HEK293 (cell line): ENCODE data around the gene ARPC1B.

Experiments used
- CTCF ChIA-PET: fragments of 350-600 bp; formaldehyde crosslinking; extraction: SDS; loops from one replicate; lab custom pipeline; 2021; ENCODE audit warnings: antibody characterized with exemption; lab: Yijun Ruan, JAX
- POLR2A ChIA-PET: fragments of 300-600 bp; formaldehyde crosslinking; extraction: SDS; loops from one replicate; lab custom pipeline; 2020; ENCODE audit warnings: antibody characterized with exemption, inconsistent platforms; lab: Yijun Ruan, JAX
- H3K27ac ChIP-seq: fragments of 200-500 bp; sonication (Bioruptor generic); 2 replicates; pipeline ENCODE4 v1.5.1; 2014; ENCODE audit warnings: low read depth, low read length, control low read depth, inconsistent platforms; ENCODE audit errors: extremely low read depth
- H3K36me3 ChIP-seq, 2 experiments: fragments of 200-500 bp in 1 of 2; sonication (Bioruptor generic) in 1 of 2; 1 replicate in 1 of 2; 2 replicates in 1 of 2; pipeline ENCODE4 v1.5.1; 2014 to 2017; ENCODE audit warnings: inconsistent platforms in 2 of 2, low read length in 2 of 2; ENCODE audit not compliant: control insufficient read depth in 2 of 2, insufficient read depth in 1 of 2
- H3K4me1 ChIP-seq: fragments of 200-500 bp; sonication (Bioruptor generic); 2 replicates; pipeline ENCODE4 v1.5.1; 2014; ENCODE audit warnings: mild to moderate bottlenecking, low read length, inconsistent platforms; ENCODE audit not compliant: control insufficient read depth, insufficient read depth
- H3K4me3 ChIP-seq: 2 replicates; pipeline ENCODE4 v1.5.1; 2011; ENCODE audit warnings: low read depth, mild to moderate bottlenecking, control low read depth, low read length, moderate library complexity
- H3K9me3 ChIP-seq: fragments of 200-500 bp; sonication (Bioruptor generic); 2 replicates; pipeline ENCODE4 v1.5.1; 2014; ENCODE audit warnings: low read depth, low read length, inconsistent platforms; ENCODE audit not compliant: control insufficient read depth, insufficient read depth
- FEZF1 ChIP-seq: fragments of 450-650 bp; formaldehyde crosslinking; IDR thresholded peaks from 2 replicates; pipeline ENCODE4 v1.5.1; 2016; ENCODE audit warnings: missing biosample characterization, missing genetic modification characterization
- GLI2 ChIP-seq: fragments of 450-650 bp; formaldehyde crosslinking; IDR thresholded peaks from 2 replicates; pipeline ENCODE4; 2017; ENCODE audit warnings: missing biosample characterization, missing genetic modification characterization, low read depth, borderline replicate concordance
- GLI4 ChIP-seq: fragments of 450-650 bp; formaldehyde crosslinking; IDR thresholded peaks from 2 replicates; pipeline ENCODE4 v1.5.1; 2016; ENCODE audit warnings: missing biosample characterization, missing genetic modification characterization
- HOXD13 ChIP-seq: sonication (generic); formaldehyde crosslinking; IDR thresholded peaks from 2 replicates; pipeline ENCODE4 v1.8.0; 2022; ENCODE audit warnings: missing genetic modification reagents, borderline replicate concordance
- KLF10 ChIP-seq: fragments of 450-650 bp; IDR thresholded peaks from 2 replicates; pipeline ENCODE4 v1.5.1; 2018; ENCODE audit warnings: missing biosample characterization, mild to moderate bottlenecking, missing genetic modification characterization
- MZF1 ChIP-seq: fragments of 450-650 bp; formaldehyde crosslinking; IDR thresholded peaks from 2 replicates; pipeline ENCODE4 v1.5.1; 2017; ENCODE audit warnings: missing biosample characterization, missing genetic modification characterization, borderline replicate concordance
- OVOL3 ChIP-seq: fragments of 450-650 bp; formaldehyde crosslinking; IDR thresholded peaks from 2 replicates; pipeline ENCODE4 v1.5.1; 2016; ENCODE audit warnings: missing biosample characterization, missing genetic modification characterization
- SP7 ChIP-seq: fragments of 450-650 bp; formaldehyde crosslinking; IDR thresholded peaks from 2 replicates; pipeline ENCODE4 v1.5.1; 2016; ENCODE audit warnings: missing biosample characterization, missing genetic modification characterization
- YY1 ChIP-seq: fragments of 450-650 bp; formaldehyde crosslinking; IDR thresholded peaks from 2 replicates; pipeline ENCODE4 v1.5.1; 2018; ENCODE audit warnings: missing biosample characterization, missing genetic modification characterization
- ZBTB48 ChIP-seq: fragments of 450-650 bp; formaldehyde crosslinking; IDR thresholded peaks from 2 replicates; pipeline ENCODE4 v1.5.1; 2016; ENCODE audit warnings: missing biosample characterization, missing genetic modification characterization
- ZNF174 ChIP-seq: fragments of 450-650 bp; formaldehyde crosslinking; IDR thresholded peaks from 2 replicates; pipeline ENCODE4 v1.5.0; 2017; ENCODE audit warnings: missing biosample characterization, mild to moderate bottlenecking, missing genetic modification characterization
- ZNF175 ChIP-seq: fragments of 450-650 bp; formaldehyde crosslinking; IDR thresholded peaks from 2 replicates; pipeline ENCODE4 v1.5.1; 2016; ENCODE audit warnings: missing biosample characterization, missing genetic modification characterization
- ZNF239 ChIP-seq: fragments of 450-650 bp; formaldehyde crosslinking; IDR thresholded peaks from 2 replicates; pipeline ENCODE4 v1.5.1; 2016; ENCODE audit warnings: missing biosample characterization, missing genetic modification characterization
- ZNF24 ChIP-seq: fragments of 450-650 bp; formaldehyde crosslinking; IDR thresholded peaks from 2 replicates; pipeline ENCODE4 v1.5.1; 2016; ENCODE audit warnings: missing biosample characterization, missing genetic modification characterization
- ZNF292 ChIP-seq: fragments of 450-650 bp; formaldehyde crosslinking; IDR thresholded peaks from 2 replicates; pipeline ENCODE4 v1.5.1; 2016; ENCODE audit warnings: low read depth, missing biosample characterization, missing genetic modification characterization, borderline replicate concordance
- ZNF324 ChIP-seq: fragments of 450-650 bp; formaldehyde crosslinking; IDR thresholded peaks from 2 replicates; pipeline ENCODE4 v1.5.1; 2016; ENCODE audit warnings: missing biosample characterization, missing genetic modification characterization
- ZNF423 ChIP-seq: fragments of 450-650 bp; formaldehyde crosslinking; IDR thresholded peaks from 2 replicates; pipeline ENCODE4 v1.5.1; 2016; ENCODE audit warnings: missing biosample characterization, missing genetic modification characterization
- ZNF560 ChIP-seq: fragments of 450-650 bp; formaldehyde crosslinking; IDR thresholded peaks from 2 replicates; pipeline ENCODE4 v1.5.1; 2017; ENCODE audit warnings: missing biosample characterization, missing genetic modification characterization, borderline replicate concordance
- ZNF624 ChIP-seq: fragments of 450-650 bp; formaldehyde crosslinking; IDR thresholded peaks from 2 replicates; pipeline ENCODE4 v1.5.1; 2017; ENCODE audit warnings: missing biosample characterization, missing genetic modification characterization
- ZNF677 ChIP-seq: fragments of 450-650 bp; IDR thresholded peaks from 2 replicates; pipeline ENCODE4 v1.5.0; 2018; ENCODE audit warnings: missing biosample characterization, mild to moderate bottlenecking, missing genetic modification characterization, moderate library complexity
- ZNF768 ChIP-seq: fragments of 450-650 bp; formaldehyde crosslinking; IDR thresholded peaks from 2 replicates; pipeline ENCODE4 v1.5.1; 2018; ENCODE audit warnings: missing biosample characterization, mild to moderate bottlenecking, missing genetic modification characterization
- TF ChIP-seq, protein P1 (sequence below): fragments of 450-650 bp; formaldehyde crosslinking; IDR thresholded peaks from 2 replicates; pipeline ENCODE4 v1.5.1; 2016; ENCODE audit warnings: missing biosample characterization, missing genetic modification characterization
- TF ChIP-seq, protein P2 (sequence below): fragments of 450-650 bp; formaldehyde crosslinking; IDR thresholded peaks from 2 replicates; pipeline ENCODE4 v1.5.1; 2016; ENCODE audit warnings: missing biosample characterization, missing genetic modification characterization, low read depth
- TF ChIP-seq, protein P3 (sequence below): fragments of 450-650 bp; formaldehyde crosslinking; IDR thresholded peaks from 2 replicates; pipeline ENCODE4 v1.5.1; 2017; ENCODE audit warnings: missing biosample characterization, missing genetic modification characterization
- TF ChIP-seq, protein P4 (sequence below): fragments of 450-650 bp; formaldehyde crosslinking; IDR thresholded peaks from 2 replicates; pipeline ENCODE4 v1.5.1; 2017; ENCODE audit warnings: missing biosample characterization, missing genetic modification characterization
- TF ChIP-seq, protein P5 (sequence below): fragments of 450-650 bp; formaldehyde crosslinking; IDR thresholded peaks from 2 replicates; pipeline ENCODE4 v1.5.1; 2016; ENCODE audit warnings: missing biosample characterization, missing genetic modification characterization

ARPC1B gene

DNA sequence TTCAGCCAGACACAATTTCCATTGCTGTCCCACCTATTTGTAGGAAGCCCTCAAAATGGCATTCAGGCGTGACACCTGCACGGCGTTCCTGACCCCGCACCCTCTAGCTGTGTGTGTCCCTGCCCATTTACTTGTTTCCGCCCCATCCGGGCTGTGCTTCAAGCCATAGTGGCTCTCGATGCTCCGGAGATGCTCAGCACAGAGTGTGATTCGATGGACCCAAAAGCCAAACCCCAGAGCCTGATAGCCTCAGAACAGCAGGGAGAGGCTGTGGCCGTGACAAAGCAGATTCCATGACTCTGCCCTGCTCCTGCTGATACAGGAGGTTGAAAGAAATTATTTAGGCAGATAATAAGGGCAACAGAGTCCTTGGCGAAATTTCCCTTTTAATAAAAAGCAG is 47.7 kb downstream of the ARPC1B start (continued):
- TF ChIP-seq ZNF560 (tag by site-specific recombination) (no peak), ZNF292 (no peak), GLI4 (tag by site-specific recombination) (no peak), ZNF677 (tag by site-specific recombination) (no peak), SP7 (tag by site-specific recombination) (no peak), OVOL3 (tag by site-specific recombination) (no peak), ZNF423 (no peak)
- TF ChIP-seq, protein P1, sequence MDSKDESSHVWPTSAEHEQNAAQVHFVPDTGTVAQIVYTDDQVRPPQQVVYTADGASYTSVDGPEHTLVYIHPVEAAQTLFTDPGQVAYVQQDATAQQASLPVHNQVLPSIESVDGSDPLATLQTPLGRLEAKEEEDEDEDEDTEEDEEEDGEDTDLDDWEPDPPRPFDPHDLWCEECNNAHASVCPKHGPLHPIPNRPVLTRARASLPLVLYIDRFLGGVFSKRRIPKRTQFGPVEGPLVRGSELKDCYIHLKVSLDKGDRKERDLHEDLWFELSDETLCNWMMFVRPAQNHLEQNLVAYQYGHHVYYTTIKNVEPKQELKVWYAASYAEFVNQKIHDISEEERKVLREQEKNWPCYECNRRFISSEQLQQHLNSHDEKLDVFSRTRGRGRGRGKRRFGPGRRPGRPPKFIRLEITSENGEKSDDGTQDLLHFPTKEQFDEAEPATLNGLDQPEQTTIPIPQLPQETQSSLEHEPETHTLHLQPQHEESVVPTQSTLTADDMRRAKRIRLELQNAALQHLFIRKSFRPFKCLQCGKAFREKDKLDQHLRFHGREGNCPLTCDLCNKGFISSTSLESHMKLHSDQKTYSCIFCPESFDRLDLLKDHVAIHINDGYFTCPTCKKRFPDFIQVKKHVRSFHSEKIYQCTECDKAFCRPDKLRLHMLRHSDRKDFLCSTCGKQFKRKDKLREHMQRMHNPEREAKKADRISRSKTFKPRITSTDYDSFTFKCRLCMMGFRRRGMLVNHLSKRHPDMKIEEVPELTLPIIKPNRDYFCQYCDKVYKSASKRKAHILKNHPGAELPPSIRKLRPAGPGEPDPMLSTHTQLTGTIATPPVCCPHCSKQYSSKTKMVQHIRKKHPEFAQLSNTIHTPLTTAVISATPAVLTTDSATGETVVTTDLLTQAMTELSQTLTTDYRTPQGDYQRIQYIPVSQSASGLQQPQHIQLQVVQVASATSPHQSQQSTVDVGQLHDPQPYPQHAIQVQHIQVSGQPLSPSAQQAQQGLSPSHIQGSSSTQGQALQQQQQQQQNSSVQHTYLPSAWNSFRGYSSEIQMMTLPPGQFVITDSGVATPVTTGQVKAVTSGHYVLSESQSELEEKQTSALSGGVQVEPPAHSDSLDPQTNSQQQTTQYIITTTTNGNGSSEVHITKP (tag by site-specific recombination) = no peak
- TF ChIP-seq, protein P2, sequence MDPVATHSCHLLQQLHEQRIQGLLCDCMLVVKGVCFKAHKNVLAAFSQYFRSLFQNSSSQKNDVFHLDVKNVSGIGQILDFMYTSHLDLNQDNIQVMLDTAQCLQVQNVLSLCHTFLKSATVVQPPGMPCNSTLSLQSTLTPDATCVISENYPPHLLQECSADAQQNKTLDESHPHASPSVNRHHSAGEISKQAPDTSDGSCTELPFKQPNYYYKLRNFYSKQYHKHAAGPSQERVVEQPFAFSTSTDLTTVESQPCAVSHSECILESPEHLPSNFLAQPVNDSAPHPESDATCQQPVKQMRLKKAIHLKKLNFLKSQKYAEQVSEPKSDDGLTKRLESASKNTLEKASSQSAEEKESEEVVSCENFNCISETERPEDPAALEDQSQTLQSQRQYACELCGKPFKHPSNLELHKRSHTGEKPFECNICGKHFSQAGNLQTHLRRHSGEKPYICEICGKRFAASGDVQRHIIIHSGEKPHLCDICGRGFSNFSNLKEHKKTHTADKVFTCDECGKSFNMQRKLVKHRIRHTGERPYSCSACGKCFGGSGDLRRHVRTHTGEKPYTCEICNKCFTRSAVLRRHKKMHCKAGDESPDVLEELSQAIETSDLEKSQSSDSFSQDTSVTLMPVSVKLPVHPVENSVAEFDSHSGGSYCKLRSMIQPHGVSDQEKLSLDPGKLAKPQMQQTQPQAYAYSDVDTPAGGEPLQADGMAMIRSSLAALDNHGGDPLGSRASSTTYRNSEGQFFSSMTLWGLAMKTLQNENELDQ = no peak

DNA sequence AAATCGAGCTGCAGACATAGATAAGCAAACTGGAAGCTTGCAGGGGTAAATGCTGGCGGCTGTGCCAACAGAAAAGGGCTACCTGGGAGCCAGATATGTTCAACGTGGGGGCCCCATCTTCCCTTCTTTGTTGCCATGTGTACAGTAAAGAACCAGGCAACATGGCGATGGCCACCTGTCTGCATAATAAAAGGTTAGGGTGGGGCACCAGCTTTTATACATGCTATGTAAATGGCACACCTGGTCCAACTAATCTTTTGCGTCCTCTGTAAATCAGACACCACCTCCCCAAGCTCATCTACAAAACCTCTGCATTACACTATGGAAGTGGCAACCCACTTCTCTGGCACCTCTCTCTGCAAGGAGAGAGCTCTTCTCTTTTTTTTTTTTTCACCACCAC is 48.1 kb downstream of the ARPC1B start:
- ChIA-PET POLR2A (interaction anchor here (1.7 to 4.9 kb wide), 2 partner anchors 13 to 14 kb away, joined by 4 to 36 read pairs; partner anchors contain the start of genes BUD31 and PDAP1), CTCF (interaction anchor here (0.7 to 1.1 kb wide), 2 partner anchors 28 to 54 kb away, joined by 3 to 4 read pairs; no protein-coding TSS in a partner anchor)

More for the DNA sequence above, 48.1 kb downstream of the ARPC1B start:
- no peak overlapping the region for H3K4me3 ChIP-seq
- TF ChIP-seq YY1 = no peak
- TF ChIP-seq, protein P3, sequence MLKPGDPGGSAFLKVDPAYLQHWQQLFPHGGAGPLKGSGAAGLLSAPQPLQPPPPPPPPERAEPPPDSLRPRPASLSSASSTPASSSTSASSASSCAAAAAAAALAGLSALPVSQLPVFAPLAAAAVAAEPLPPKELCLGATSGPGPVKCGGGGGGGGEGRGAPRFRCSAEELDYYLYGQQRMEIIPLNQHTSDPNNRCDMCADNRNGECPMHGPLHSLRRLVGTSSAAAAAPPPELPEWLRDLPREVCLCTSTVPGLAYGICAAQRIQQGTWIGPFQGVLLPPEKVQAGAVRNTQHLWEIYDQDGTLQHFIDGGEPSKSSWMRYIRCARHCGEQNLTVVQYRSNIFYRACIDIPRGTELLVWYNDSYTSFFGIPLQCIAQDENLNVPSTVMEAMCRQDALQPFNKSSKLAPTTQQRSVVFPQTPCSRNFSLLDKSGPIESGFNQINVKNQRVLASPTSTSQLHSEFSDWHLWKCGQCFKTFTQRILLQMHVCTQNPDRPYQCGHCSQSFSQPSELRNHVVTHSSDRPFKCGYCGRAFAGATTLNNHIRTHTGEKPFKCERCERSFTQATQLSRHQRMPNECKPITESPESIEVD (tag by site-specific recombination) = no peak
- no peak for TF ChIP-seq GLI2 (tag by site-specific recombination)
- no peak for TF ChIP-seq ZNF768 (tag by site-specific recombination)
- TF ChIP-seq KLF10 = no peak
- TF ChIP-seq, protein P4, sequence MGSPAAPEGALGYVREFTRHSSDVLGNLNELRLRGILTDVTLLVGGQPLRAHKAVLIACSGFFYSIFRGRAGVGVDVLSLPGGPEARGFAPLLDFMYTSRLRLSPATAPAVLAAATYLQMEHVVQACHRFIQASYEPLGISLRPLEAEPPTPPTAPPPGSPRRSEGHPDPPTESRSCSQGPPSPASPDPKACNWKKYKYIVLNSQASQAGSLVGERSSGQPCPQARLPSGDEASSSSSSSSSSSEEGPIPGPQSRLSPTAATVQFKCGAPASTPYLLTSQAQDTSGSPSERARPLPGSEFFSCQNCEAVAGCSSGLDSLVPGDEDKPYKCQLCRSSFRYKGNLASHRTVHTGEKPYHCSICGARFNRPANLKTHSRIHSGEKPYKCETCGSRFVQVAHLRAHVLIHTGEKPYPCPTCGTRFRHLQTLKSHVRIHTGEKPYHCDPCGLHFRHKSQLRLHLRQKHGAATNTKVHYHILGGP (tag by site-specific recombination) = no peak
- TF ChIP-seq ZNF624 (tag by site-specific recombination) = no peak
- TF ChIP-seq FEZF1 (tag by site-specific recombination) = no peak
- TF ChIP-seq ZBTB48 = no peak
- TF ChIP-seq ZNF175 (tag by site-specific recombination) = no peak
- TF ChIP-seq MZF1 (tag by site-specific recombination) = no peak
- TF ChIP-seq ZNF324 = no peak
- no peak for TF ChIP-seq ZNF24
- TF ChIP-seq ZNF174 = no peak
- TF ChIP-seq, protein P5, sequence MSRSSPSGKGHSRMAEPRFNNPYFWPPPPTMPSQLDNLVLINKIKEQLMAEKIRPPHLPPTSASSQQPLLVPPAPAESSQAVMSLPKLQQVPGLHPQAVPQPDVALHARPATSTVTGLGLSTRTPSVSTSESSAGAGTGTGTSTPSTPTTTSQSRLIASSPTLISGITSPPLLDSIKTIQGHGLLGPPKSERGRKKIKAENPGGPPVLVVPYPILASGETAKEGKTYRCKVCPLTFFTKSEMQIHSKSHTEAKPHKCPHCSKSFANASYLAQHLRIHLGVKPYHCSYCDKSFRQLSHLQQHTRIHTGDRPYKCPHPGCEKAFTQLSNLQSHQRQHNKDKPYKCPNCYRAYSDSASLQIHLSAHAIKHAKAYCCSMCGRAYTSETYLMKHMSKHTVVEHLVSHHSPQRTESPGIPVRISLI = no peak
- no peak for TF ChIP-seq HOXD13
- no peak for TF ChIP-seq ZNF239 (tag by site-specific recombination)
- H3K9me3 ChIP-seq = no peaks in the 10 kb centered on the region
- peaks cover 18 to 78% of the 10 kb centered on the region in 2 experiments for H3K36me3 ChIP-seq
- H3K4me1 ChIP-seq = no peaks in the 10 kb centered on the region
- no peak overlapping the region for H3K27ac ChIP-seq
